A673 (cell line): ENCODE data around the gene TAB3.

Source experiments
- CTCF ChIP-seq: fragments of 300-800, 200-600 bp; sonication (generic); conservative IDR thresholded peaks from 2 replicates; pipeline ENCODE4 v1.5.1; 2017; ENCODE audit warnings: low read depth, mild to moderate bottlenecking, antibody characterized with exemption, low read length, moderate library complexity, mixed read lengths
- EZH2 ChIP-seq: fragments of 200-600 bp; sonication (generic); IDR thresholded peaks from 2 replicates; pipeline ENCODE4 v1.6.1; 2017; ENCODE audit warnings: borderline replicate concordance, low read depth, mild to moderate bottlenecking, mixed read lengths, antibody characterized with exemption, low read length; ENCODE audit not compliant: poor library complexity, severe bottlenecking

- no peak for TF ChIP-seq CTCF
- no peak for TF ChIP-seq EZH2
Measured at GRCh38 chrX:30798810-30799209, 90.2 kb downstream of the TAB3 start.
